GM18909 (cell line): ENCODE results near the gene RAD51D.
"Not testable (repeated sequence)": the region's sequence is repeated elsewhere in the genome, so short reads cannot be mapped to it uniquely, and the experiment has no call there.

Experiments used
- ATAC-seq: cut with Tn5 transposase; IDR thresholded peaks from one replicate; pipeline ENCODE4 v1.9.1; 2021; ENCODE audit warnings: mild to moderate bottlenecking; ENCODE audit not compliant: unreplicated experiment, poor library complexity

The RAD51D gene

DNA sequence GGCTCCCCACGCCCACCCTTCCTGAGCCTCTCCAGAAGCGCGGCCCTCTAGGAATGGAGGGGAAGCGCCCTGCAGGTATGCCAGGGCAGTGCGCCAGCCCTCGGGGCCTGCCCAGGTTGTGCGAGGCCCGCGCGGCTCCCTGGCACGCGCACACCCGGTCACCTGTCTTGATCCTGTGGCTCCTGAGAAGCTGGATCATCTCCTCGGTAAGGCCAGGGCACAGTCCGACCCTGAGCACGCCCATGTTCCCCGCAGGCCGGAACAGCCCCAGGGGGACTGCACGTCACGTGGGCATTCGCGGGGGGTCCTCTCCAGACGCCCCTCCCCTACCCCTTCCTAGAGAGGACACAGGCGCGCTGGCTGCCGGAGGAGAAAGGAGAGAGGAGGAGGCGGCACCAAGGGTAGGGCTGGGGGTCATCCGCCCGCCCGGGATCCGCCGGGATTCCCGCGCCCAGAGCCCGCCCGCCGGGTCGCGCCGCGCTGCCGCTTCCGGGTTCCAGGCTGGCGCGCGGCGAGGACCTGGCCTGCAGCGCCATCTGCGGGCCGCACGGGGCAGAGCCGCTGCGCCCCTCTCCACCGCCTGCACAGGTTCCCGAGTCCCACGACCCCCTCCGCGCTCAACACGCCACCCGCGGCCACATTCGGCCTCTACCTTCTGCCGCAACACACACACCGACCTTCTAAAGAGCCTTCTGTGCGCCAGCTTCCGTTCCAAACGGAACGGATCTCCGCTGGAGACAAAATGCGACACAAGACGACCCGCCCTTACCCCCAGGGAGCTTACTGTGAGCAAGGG is at the start of gene RAD51D:
Gene RAD51D, minus strand, starts transcription at position 491 of the 796 bp plus-strand sequence. Its CDS starts 247 bp downstream, at position 244.
- peak; percentile 86 for ATAC-seq

DNA sequence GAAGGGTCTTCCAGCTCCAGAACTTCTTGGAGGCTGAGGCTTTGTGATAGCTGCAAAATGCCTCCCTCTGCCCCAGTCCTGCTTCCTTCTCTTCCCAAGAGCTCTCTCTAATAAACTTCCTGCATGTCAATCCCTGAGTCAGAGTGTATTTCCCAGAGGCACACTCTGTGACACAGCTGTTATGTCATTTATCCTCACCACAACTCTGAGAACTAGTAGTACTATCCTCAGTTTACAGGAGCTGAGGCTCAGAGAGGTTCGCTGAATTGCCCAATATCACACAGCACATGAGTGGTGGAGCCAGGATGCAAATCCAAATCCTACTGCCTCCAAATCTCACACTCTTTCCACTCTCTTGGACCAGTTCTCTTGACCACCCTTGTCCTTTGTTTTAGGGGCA is 48.0 kb upstream of the RAD51D start:
- no peak for ATAC-seq

DNA sequence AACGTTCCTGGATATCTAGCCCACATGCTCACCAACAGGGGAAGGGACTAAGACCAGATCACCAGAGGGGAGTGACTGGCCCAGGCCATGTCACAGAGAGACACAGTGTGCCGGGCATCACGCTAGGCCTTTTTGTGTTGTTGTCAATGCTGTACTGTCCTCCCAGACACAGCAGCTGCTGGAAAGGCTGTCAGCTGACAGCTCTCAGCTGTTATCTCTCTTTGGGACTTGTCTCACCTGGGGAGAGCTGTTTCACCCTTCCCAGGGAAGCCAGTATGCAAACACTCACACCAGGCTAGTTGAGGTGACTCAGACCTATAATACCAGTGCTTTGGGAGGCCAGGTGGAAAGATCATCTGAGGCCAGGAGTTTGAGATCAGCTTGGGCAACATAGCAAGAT is 47.4 kb upstream of the RAD51D start:
- no peak for ATAC-seq

DNA sequence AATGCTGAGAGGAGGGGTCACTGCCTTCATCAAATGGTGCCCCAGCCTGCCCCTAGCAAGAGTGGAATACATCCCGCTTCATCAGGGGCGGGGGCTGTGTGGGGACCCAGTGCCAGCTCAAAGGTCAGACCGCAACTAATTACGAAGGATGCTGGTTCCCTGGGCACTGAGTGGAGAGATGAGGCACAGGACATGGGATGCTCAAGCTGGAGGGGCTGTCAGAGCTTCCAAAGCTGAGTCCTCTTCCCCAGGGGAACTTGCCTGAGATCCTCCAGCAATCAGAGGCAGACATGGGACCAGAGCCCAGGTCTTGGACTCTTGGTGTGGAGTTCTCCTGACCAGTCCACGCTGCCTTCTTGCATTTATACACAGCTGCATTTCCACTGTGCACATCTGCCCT is 46.9 kb upstream of the RAD51D start:
- ATAC-seq: no peak

DNA sequence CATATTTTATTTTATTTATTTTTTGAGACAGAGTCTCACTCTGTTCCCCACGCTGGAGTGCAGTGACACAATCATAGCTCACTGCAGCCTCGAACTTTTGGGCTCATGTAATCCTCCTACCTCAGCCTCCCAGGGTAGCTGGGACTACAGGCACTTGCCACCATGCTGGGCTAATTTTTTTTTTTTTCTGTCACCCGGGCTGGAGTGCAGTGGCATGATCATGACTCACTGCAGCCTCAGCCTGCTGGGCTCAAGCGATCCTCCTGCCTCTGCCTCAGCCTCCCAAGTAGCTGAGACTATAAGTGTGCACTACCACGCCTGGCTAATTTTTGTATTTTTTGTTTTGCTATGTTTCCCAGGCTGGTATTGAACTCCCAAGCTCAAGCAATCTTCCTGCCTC is 45.1 kb upstream of the RAD51D start:
- ATAC-seq: no peak

DNA sequence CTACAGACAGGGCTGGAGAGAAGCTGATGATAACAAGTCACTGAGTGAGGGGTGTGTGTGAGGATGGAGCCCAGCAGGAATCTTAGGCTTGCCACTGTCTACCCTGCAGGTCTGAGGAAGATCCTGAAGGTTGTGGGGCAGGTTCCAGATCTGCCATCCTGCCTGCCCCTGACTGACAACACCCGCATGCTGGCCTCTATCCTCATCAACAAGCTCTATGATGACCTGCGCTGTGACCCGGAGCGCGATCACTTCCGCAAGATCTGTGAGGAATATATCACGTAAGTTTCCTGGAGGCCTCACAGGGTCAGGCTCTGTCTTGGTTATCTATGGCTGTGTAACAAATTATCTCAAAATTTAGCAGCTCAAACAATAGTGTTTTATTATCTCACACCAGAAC is 44.2 kb upstream of the RAD51D start:
- no peak for ATAC-seq

DNA sequence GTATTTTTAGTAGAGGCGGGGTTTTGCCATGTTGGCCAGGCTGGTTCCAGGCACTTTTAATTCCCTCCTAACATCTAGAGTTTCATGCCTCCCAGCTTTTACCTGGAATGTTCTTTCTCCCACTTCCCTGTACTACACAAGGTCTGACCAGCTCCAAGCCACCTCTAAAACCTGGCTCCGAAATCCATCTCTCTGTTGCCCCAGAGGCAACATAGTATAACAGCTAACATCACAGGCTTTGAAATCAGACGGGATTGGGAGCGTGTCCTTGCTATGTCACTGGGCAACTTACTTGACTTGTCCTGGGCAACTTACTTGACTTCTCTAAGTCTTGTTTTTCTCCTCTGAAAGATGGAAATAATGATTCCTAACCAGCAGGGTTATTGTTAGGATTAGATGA is 43.1 kb upstream of the RAD51D start:
- ATAC-seq: no peak

DNA sequence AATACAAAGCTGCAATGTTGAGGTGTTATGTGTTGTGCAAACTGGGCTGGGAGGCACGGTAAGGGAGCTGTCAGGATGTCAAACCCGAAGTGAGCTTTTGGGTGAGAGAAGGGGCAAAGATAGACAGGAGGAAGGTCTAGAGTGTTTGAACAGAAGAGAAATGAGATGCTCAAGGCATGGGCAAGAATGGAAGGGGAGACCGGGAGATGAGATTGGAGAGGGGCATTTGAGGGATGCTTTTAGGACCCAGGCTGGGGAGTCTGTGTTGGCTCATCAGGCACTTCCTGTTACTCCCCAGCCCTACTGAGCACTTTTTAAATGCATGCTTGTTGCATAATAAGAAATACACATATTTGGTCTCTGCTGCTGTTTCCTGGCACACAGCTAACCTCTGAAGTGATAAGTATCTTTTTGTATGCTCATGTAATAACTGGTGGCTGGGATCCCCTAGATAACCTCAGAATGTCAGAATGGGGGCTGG is 41.7 kb upstream of the RAD51D start:
- ATAC-seq: no peak

DNA sequence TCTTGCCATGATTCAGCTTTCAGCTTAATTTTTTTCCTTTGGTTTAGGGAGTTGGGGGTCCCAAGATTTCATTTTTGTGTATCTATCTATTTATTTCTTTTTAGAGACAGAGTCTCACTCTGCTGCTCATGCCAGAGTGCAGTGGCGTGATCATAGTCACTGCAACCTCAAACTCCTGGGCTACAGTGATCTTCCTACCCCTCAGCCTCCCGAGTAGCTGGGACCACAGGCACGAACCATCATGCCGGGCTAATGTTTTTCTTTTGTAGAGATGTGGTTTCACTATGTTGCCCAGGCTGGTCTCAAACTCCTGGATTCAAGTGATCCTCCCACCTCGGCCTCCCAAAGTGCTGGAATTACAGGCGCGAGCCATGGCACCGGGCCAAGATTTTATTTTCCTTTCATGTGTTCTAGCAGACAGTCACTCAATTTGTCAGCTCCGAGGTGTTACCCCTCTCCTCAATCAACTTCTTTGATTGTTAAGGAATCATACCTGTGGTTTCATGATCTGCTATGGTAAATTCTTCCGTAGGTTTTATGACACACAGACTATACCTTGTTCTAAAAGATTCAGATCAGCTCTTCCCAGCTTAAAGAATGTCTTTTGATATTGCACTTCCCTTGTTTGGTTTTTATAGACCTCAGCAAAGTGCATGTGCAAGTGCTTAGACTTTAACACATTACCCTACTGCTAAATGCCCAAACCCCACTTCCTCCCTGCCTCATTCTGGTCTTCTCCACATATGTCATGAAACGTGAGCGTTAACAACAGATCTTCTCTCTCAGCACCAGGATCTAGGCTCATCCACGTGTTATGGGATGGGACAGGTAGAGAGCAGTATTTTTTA is 40.9 kb upstream of the RAD51D start:
- no peak for ATAC-seq

DNA sequence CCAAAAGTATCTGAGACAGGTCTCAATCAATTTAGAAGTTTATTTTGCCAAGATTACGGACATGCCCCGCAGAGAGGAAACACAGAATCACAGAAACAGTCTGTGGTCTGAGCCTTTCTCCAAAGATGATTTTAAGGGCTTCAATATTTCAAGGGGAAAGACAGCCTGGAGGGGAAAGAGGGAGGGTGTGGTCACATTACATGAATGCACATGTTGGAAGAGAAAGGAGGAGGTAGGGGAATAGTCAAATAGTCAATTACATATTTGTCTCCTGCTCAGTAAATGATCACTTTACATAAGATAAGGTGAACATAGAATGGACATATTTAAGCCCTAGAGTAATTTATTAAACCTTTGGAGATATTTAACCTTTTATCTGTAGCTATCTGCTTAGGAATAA is 40.3 kb upstream of the RAD51D start:
- no peak for ATAC-seq

DNA sequence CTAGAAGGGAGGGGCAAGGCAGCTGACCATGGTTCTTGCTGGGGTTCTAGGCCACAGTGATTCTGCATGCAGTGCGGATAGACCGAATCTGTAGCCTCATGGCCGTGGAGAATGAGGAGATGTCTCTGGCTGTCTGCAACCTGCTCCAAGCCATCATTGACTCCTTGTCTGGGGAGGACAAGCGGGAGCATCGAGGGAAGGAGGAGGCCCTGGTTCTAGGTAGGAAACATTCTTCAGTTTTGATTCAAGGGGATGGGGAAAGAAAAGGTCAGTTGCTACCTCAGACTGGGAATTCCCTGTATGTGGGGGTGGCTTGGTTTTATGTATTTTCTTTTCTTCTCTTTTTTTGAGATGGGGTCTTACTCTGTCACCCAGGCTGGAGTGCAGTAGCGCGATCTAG is 35.6 kb upstream of the RAD51D start:
- ATAC-seq: no peak

DNA sequence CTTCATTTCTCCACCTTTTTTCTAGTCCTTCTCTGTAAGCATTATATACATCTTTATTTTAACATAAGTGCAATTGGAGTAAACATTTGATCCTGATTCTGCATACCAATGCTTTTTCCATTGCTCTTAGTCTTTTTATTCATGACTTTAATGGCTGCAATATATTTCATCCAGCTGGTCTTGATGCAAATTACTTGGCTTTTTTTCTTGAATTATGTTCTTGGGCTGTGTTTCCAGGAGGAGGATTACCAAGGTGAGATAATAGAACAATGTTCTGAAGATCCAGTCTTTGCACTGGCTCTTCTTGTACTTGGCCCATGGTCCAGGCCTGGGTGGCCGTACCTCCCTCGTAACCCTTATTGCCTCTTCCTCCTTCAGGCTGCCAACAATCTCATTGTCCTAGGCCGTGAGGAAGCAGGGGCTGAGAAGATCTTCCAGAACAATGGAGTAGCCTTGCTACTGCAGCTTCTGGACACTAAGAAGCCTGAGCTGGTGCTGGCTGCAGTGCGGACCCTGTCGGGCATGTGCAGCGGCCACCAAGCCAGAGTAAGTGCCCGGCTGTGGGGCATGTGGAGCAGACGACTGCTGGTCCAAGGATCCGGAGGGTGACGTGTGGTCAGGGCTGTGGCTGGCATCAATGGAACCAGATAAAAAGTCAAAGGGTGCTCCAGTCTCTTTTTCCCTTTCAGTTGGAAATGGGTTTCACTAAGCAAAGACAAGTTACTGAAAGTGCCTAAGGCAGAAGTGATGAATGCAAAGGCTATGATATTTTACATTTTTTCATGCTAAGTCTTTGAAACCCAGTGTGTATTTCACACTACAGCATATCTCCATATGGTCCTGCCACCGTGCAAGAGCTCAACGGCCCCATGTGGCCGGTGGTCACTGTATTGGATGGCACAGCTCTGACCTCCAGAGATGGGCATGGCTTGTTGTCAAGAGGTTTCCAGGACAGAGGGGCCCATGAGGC is 34.8 kb upstream of the RAD51D start:
- ATAC-seq: no peak

DNA sequence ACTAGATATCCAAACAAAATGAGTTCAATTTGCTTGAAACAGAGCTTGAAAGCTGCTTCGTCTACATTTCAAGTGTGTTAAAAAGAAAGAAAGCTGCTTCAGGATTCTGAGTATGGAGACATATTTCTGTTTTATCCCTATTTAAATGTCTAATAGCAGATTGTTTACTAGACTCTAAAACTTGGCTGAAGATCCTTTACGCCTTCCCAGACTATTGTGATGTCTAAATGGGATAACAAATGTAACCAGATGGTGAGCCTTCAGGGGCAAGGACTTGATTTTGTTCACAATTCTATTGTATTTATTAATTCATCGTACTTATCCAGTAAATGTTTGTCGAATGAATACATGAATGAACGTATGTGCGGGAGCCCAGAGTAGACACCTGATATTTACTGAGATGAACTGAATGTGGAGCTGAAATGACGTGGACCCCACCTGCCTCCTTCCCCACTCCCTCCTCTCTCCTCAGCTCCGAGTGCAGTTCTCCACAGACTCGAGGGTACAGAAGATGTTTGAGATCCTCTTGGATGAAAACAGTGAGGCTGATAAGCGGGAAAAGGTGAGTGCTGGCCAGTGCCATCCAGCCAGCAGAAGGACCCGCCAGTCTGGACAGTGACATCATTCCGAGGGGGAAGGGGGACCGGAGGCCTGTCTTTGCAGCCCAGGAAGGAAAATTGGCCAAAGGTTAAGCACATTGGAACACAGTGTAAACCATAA is 32.9 kb upstream of the RAD51D start:
- no peak for ATAC-seq

DNA sequence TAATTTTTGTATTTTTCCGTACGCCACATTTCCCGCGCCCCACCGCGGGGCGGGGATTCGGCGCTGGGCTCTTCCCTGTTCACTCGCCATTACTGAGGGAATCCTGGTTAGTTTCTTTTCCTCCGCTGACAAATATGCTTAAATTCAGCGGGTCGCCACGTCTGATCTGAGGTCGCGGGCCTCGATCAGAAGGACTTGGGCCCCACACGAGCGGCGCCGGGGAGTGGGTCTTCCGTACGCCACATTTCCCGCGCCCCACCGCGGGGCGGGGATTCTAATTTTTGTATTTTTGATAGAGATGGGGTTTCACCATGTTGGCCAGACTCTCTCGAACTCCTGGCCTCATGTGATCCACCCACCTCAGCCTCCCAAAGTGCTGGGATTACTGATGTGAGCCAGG is 31.4 kb upstream of the RAD51D start:
- not testable (repeated sequence) for ATAC-seq

DNA sequence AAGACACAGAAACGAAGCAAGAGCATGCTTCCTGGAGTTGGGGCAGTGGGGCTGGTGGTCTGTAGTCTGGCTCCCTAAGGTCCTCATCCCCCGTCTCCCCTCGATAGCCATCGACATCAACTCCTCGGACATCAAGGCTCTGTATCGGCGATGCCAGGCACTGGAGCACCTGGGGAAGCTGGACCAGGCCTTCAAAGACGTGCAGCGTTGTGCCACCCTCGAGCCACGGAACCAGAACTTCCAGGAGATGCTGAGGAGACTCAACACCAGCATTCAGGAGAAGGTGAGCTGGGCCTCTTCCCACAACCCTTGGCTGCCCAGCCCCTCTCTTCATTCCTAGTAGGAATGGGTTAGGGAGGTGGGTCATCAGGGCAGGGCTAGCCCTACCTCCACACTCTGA is 30.3 kb upstream of the RAD51D start:
- ATAC-seq: no peak

DNA sequence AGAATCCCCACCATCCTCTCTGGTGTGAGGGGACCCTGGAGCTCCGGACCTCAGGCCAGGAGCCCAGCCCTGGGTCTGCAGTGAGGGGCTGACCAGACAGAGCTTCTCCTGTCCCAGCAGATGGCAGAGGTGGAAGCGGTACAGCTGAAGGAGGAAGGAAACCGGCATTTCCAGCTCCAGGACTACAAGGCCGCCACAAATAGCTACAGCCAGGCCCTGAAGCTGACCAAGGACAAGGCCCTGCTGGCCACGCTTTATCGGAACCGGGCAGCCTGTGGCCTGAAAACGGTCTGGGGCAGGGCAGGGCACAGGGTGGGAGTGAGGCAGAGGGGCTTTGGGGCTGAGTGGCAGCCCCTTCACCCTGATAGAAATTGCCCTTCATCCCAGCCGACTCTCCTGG is 28.5 kb upstream of the RAD51D start:
- ATAC-seq: no peak

DNA sequence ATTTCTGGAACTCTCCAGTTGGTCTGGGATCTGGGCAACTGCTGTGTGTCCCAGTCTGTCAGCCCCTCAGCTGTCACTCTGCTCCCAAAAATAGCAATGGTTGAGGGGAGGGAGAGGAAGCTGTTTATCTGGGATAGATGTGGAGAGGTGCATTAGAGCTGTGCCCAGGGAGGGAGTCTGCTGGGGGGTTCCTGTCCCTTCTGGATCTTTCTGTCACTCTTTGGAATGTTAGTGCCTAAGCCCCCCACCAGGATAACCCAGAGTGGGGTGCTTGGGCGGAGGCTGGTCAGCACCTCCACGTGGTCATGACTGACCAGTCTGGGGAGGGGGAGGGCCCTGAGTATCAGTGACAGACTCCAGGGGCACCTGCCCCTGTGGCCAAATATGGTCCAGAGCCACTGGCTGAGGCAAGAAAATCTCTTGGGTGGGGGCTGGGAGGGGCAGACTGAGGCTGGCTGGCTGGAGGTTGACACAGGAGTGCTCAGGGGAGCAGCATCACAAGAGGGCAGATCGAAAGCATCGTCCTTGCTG is 27.8 kb upstream of the RAD51D start, which contains the start of gene UNC45B:
Gene UNC45B, plus strand, starts transcription at position 443 of the 531 bp plus-strand sequence. CDS start 447 bp downstream, outside the sequence.
- no peak for ATAC-seq

DNA sequence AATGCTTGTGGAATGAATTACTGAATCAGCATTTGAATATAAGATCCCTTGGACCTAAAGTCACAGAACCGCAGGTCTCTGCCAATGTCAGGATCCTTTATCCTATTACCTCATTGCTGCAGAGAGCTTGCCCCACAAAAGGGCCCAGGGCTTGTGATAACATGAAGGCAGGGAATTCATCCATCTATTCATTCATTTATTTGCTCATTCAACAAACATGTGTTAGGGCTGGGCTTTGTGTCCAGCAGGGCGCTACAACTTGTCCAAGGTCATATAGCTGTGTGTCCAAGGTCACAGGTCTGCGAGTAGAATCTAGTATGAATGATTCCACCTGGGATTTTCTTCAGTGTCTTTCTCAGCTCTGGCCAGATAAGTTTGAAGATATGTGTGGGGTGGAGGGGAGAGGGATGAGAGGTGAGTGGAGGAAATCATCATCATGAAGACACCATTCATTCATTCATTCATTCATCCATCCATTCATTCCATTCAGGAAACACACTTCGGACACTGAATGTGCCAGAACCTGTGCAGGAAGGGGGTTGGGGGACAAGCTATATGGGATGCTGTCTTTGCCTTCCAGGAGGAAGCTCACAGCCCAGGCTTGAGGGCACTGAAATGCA is 26.7 kb upstream of the RAD51D start:
- no peak for ATAC-seq

DNA sequence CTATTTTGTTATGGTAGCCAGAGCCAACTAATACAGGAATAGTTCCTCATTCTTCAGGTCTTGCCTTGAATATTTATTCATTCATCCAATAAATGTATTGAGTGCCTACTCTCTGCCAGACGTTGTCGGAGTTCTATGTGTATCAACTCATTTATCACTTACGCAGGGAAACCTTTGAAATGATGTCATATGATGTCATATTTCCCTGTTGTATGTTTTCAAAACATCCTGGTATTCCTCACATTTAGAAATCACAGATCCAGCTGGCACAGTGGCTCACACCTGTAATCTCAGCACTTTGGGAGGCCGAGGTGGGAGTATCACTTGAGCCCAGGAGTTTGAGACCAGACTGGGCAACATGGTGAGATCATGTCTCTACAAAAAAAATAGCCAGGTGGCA is 25.2 kb upstream of the RAD51D start:
- ATAC-seq: no peak
